HG03558 (cell line): ENCODE measurements around the gene IMP3.

Experiments
- ATAC-seq: cut with Tn5 transposase; IDR thresholded peaks from one replicate; pipeline ENCODE4 v1.9.1; 2021; ENCODE audit warnings: moderate number of reproducible peaks; ENCODE audit not compliant: unreplicated experiment; ENCODE audit errors: extremely low read depth

IMP3 gene

DNA sequence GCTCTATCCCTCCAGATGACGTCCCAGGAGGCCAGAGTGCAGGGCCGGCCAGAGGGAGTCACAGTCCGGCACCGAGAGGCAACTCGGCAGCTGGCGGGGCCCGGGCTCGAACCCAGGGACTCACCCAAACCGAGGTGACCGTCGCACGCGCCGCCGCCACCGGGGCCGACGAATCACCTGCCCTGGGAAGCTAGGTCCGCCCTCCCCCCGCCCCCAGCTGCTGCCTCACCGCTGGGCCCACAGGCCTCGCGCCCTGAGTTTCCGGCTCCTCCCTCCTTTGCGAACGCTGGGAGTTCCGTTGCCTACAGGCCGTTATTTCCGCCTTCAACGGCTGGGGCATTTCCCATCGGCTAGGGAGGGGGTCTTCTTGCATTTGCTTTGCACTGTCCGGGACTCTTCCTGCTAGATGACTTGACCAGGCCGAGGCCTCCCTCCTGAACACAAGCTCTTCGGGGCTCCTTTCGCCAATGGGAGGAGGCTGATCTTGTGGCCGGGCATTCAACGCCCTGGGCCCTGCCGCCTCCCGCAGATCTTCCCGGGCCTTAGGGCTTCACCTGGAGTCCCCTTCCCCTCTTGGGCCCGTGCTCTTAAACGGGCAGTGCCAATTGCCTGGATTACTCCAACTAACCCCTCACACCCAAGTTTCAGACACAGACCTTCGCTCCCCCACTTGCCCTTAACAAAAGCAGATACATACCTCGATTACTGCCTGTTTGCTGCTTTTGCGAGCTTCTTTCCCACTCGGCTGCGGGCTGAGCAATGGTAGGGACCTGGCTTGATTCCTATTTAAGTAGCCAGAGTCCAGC is 14.3 kb downstream of the IMP3 start, which contains the start of gene SNUPN:
Gene SNUPN (minus strand): TSS at position 184 of the 806 bp plus-strand sequence. CDS start 4,674 bp downstream, outside the sequence.
- ATAC-seq: peak; percentile 45

DNA sequence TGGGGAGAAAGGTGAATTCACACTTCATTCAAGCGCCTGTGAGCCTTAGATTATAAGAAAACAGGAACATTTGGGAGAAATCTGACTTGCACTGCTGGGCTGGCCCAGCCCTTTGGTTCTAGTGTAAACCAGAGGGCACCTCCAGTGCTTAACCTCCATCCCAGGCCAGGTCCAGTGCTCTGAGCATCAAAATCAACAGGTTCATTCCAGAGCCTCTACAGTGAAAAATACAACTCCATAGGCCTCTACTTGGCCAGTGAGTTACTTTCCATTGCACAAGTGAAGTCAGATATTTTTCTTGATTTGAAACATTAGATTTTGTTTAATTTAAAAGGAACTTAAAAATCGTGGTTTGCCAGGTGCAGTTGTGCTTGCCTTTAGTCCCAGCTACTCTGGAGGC is 17.5 kb downstream of the IMP3 start:
- no peak for ATAC-seq

GRCh38 chr15:75620841-75621391 is 19.1 kb downstream of the IMP3 start:
- ATAC-seq: no peak

GRCh38 chr15:75620058-75620820 is 19.8 kb downstream of the IMP3 start:
- ATAC-seq: no peak

GRCh38 chr15:75616766-75617165 is 23.3 kb downstream of the IMP3 start:
- ATAC-seq: no peak

DNA sequence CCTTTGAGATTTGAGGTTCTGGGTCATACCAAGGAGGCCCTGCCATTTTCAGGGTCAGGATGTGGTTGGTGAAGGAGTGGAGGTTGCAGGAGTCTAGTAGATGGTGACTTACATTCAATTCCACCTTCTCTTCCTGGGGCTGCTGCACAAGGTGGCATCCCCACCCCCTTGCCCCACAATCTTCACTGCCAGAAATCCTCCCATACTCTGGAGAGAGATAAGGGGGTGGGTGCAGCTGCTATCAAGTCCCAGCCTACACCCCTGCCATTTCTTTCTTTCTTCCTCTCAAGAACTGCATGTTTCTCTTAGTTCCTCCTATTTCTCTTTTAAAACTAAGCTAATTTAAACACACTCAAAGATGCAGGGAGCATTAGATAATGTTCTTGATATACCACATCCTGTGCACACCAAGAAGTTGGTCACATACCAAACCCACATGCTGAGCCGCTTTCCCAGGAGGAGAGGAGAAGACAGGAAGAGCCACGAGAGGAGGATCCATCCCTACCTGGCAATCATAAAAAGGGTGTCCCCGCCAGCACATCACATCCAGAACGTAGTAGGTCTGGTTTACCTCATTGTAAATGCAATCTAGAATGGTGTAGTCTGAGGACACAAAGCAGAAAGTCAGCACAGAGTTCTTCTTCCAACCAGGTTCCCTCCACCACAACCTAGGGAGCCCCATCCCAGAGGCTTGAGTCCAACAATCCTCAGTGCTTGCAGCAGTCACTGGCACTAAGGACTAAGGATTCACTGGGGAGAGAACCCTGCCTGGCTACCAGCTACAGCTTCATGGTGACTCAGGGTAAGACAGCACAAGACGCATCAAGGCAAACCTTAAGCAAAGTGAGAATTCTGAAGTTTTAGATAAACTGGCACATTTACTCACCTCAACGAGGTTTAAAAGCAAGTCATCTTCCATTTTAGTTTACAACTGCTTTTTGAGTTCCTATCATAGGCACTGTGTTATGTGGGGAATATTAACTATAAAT is 33.0 kb downstream of the IMP3 start:
- ATAC-seq: no peak

- ATAC-seq: no peak
These were observed 34.0 kb downstream of the IMP3 start for GRCh38 chr15:75606026-75606425.

DNA sequence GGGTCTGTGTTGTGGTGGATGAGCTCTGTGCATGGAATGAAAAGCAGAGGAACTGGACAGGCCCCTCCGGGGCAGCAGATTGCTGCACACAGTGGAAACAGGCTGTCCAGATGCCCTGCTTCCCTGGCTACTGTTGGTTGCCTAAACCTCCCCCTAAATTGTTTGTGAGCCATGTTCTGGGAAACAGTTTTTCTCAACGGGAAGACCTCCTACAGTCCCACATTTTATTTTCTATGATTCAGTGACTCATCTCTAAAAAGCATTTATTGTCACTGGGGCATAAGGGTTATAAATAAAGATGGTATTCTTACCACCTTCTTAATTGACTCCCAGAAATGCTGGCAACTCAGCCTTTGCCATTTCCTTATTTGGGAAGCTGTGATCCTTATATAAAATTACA is 40.6 kb downstream of the IMP3 start:
- no peak for ATAC-seq

- no peak for ATAC-seq
These were observed 41.7 kb downstream of the IMP3 start for GRCh38 chr15:75598361-75598760.

GRCh38 chr15:75597667-75598341 is 42.2 kb downstream of the IMP3 start:
- ATAC-seq: no peak

- ATAC-seq: no peak
These were observed 43.2 kb downstream of the IMP3 start for GRCh38 chr15:75596703-75597345.

- no peak for ATAC-seq
These were observed 45.7 kb downstream of the IMP3 start for GRCh38 chr15:75594276-75594675.

GRCh38 chr15:75591655-75592364 is 48.2 kb downstream of the IMP3 start:
- ATAC-seq: no peak

GRCh38 chr15:75590239-75590638 is 49.8 kb downstream of the IMP3 start:
- ATAC-seq: no peak
